A549 (cell line): ENCODE results near the gene CSF2. TPM values are rescaled to one million over a fixed set of nuclear protein-coding genes. Genes with fewer than 3 reads are reported as not detected.

Experiments
- ATAC-seq, 2 experiments: fragments of 200-7000 bp in 1 of 2; fragments of >200 bp in 1 of 2; cut with Nextera tagmentation in 1 of 2; cut with Tn5 transposase in 1 of 2; 3 replicates each; pipeline versions ENCODE4 v1.8.0 to v1.9.1; 2018 to 2020; ENCODE audit warnings: mild to moderate bottlenecking in 1 of 2, moderate library complexity in 1 of 2
- CTCF ChIA-PET: fragments of 300-600 bp; sonication (Branson Sonifier 250); formaldehyde crosslinking; extraction: SDS; loops from one replicate; lab custom pipeline; 2021; ENCODE audit warnings: antibody characterized with exemption, inconsistent platforms; lab: Yijun Ruan, JAX
- POLR2A ChIA-PET: fragments of 350-600 bp; formaldehyde crosslinking; extraction: SDS; loops from one replicate; lab custom pipeline; 2021; ENCODE audit warnings: antibody characterized with exemption, inconsistent platforms; lab: Yijun Ruan, JAX
- DNase-seq, 2 experiments: peaks; one replicate each; pipeline versions ENCODE4 v3.0.0 to v3.0.0-alpha.2; 2011 to 2016; ENCODE audit warnings: low read depth in 1 of 2, low spot score in 1 of 2
- FAIRE-seq: peaks from 2 replicates; lab custom pipeline; 2011; peaks lifted over from hg19 to GRCh38; lab: Jason Lieb, UNC
- H3K27ac ChIP-seq, 2 experiments: fragments of >200 bp; sonication (Bioruptor Twin); formaldehyde crosslinking; 3 replicates each; pipeline ENCODE4 v1.5.1; 2016 to 2017
- H3K4me1 ChIP-seq: fragments of >200 bp; sonication (Bioruptor Twin); formaldehyde crosslinking; 3 replicates; pipeline ENCODE4 v1.6.1; 2016
- H3K4me2 ChIP-seq: fragments of >200 bp; sonication (Bioruptor Twin); formaldehyde crosslinking; 3 replicates; pipeline ENCODE4 v1.6.1; 2016
- H3K4me3 ChIP-seq: fragments of >200 bp; sonication (Bioruptor Twin); formaldehyde crosslinking; 3 replicates; pipeline ENCODE4 v1.5.1; 2016
- H3K9me3 ChIP-seq: fragments of >200 bp; sonication (Bioruptor Twin); formaldehyde crosslinking; 3 replicates; pipeline ENCODE4 v1.6.1; 2016
- ATOH8 ChIP-seq: fragments of 250-450 bp; sonication (Bioruptor Pico); IDR thresholded peaks from 2 replicates; pipeline ENCODE4 v1.5.0; 2020; ENCODE audit warnings: low read depth, mild to moderate bottlenecking, moderate library complexity
- CBX8 ChIP-seq: fragments of 200-600 bp; sonication (generic); IDR thresholded peaks from 2 replicates; pipeline ENCODE4 v1.6.1; 2016
- EHF ChIP-seq: fragments of 250-450 bp; sonication (Bioruptor Pico); IDR thresholded peaks from 2 replicates; pipeline ENCODE4 v1.5.0; 2020; ENCODE audit warnings: mild to moderate bottlenecking
- EP300 ChIP-seq, 2 experiments: fragments of >200 bp; sonication (Bioruptor Twin); formaldehyde crosslinking; IDR thresholded peaks; 2 replicates in 1 of 2; 3 replicates in 1 of 2; pipeline ENCODE4 v1.6.1; 2016 to 2017
- ESRRA ChIP-seq: fragments of 150-350 bp; IDR thresholded peaks from 2 replicates; pipeline ENCODE4 v1.6.1; 2014; ENCODE audit warnings: mild to moderate bottlenecking, low read length, borderline replicate concordance
- FOSB ChIP-seq: fragments of 250-450 bp; sonication (Bioruptor Pico); IDR thresholded peaks from 2 replicates; pipeline ENCODE4 v1.5.0; 2020; ENCODE audit warnings: mild to moderate bottlenecking, moderate library complexity
- FOSL2 ChIP-seq, 2 experiments: fragments of 450-650 bp in 1 of 2; fragments of >200 bp in 1 of 2; sonication (Bioruptor Twin) in 1 of 2; formaldehyde crosslinking; IDR thresholded peaks; 2 replicates each; pipeline versions ENCODE4 v1.5.0 to v1.6.1; 2016 to 2020; ENCODE audit warnings: mild to moderate bottlenecking in 1 of 2, moderate library complexity in 1 of 2
- FOXS1 ChIP-seq: fragments of 250-450 bp; sonication (Bioruptor Pico); IDR thresholded peaks from 2 replicates; pipeline ENCODE4 v1.5.0; 2020; ENCODE audit warnings: mild to moderate bottlenecking, moderate library complexity
- GATA3 ChIP-seq: IDR thresholded peaks from 2 replicates; pipeline ENCODE4 v1.6.1; 2012; ENCODE audit warnings: borderline replicate concordance
- HOXA7 ChIP-seq: fragments of 250-450 bp; sonication (Bioruptor Pico); IDR thresholded peaks from 2 replicates; pipeline ENCODE4 v1.5.0; 2020; ENCODE audit warnings: mild to moderate bottlenecking, moderate library complexity
- HOXB5 ChIP-seq: fragments of 250-450 bp; sonication (Bioruptor Pico); IDR thresholded peaks from 2 replicates; pipeline ENCODE4 v1.5.0; 2020; ENCODE audit warnings: mild to moderate bottlenecking, moderate library complexity
- KDM5A ChIP-seq: fragments of 200-600 bp; sonication (generic); IDR thresholded peaks from 2 replicates; pipeline ENCODE4 v1.6.1; 2016; ENCODE audit warnings: antibody characterized with exemption, mild to moderate bottlenecking
- NR3C1 ChIP-seq: fragments of >200 bp; sonication (Bioruptor Twin); formaldehyde crosslinking; IDR thresholded peaks from 3 replicates; pipeline ENCODE4 v1.6.1; 2017
- POLR2A ChIP-seq: IDR thresholded peaks from 2 replicates; pipeline ENCODE4 v1.6.1; 2012; ENCODE audit warnings: mild to moderate bottlenecking, low read length
- RNF2 ChIP-seq: fragments of 200-600 bp; sonication (generic); IDR thresholded peaks from 2 replicates; pipeline ENCODE4 v1.6.1; 2016; ENCODE audit warnings: low read depth, mild to moderate bottlenecking, antibody characterized with exemption, moderate library complexity, borderline replicate concordance
- SMC3 ChIP-seq: fragments of >200 bp; sonication (Bioruptor Twin); formaldehyde crosslinking; IDR thresholded peaks from 3 replicates; pipeline ENCODE4 v1.6.1; 2018; ENCODE audit warnings: inconsistent platforms
- ZC3H11A ChIP-seq: fragments of 450-650 bp; IDR thresholded peaks from 2 replicates; pipeline ENCODE4 v1.6.1; 2014; ENCODE audit warnings: antibody characterized with exemption, mild to moderate bottlenecking
- ZFP36 ChIP-seq: fragments of 450-650 bp; IDR thresholded peaks from 2 replicates; pipeline ENCODE4 v1.6.1; 2014; ENCODE audit warnings: borderline replicate concordance; ENCODE audit not compliant: partially characterized antibody
- ZNF302 ChIP-seq: fragments of 250-450 bp; sonication (Bioruptor Pico); IDR thresholded peaks from 2 replicates; pipeline ENCODE4 v1.9.0; 2021; ENCODE audit warnings: inconsistent platforms, mild to moderate bottlenecking, moderate library complexity
- WGBS: methylation state at CpG from one replicate; pipeline ENCODE4 v1.1.6; 2017; ENCODE audit errors: missing lambda C conversion rate; 5-methylcytosine and 5-hydroxymethylcytosine counted together
- polyA plus RNA-seq, 4 experiments: library from polyadenylated mRNA; depleted of rRNA in 3 of 4; stranded (reverse); fragments of >200 nt; fragmentation: RNase III in 1 of 4; extraction: RNeasy Plus Mini Kit Qiagen cat#74134 plus additional on column Dnase treatment in 1 of 4; gene quantifications; 2 replicates in 3 of 4; 3 replicates in 1 of 4; pipeline ENCODE4 v1.2.3, GENCODE V29; 2011 to 2017
- TF ChIP-seq, protein P1 (sequence below): fragments of >200 bp; sonication (Bioruptor Twin); formaldehyde crosslinking; IDR thresholded peaks from 3 replicates; pipeline ENCODE4 v1.5.1; 2016
- TF ChIP-seq, protein P2 (sequence below): fragments of 450-650 bp; IDR thresholded peaks from 2 replicates; pipeline ENCODE4 v1.6.1; 2014; ENCODE audit warnings: antibody characterized with exemption

Gene CSF2
- polyA plus RNA-seq, 2 of the 4 experiments (the other 2 are of a cell fraction), result not detected

- H3K4me2 ChIP-seq, result no peak overlapping the region
- 79% methylated on average over 13 of the region's 13 CpGs for WGBS
- no peak overlapping the region for H3K4me3 ChIP-seq
- TF ChIP-seq ZC3H11A, result no peak
- TF ChIP-seq EHF (CRISPR knock-in tag), result no peak
- TF ChIP-seq, all 56 proteins: peak for 0
- ChIA-PET CTCF (interaction anchor here (1.9 to 8.1 kb wide), 2 partner anchors 8 to 12 kb away, joined by 5 to 86 read pairs; partner anchors contain the start of gene IL3), POLR2A (no interaction called here)
- DNase-seq, result no peak
- FAIRE-seq, result no peak
- peaks cover 11% of the 10 kb centered on the region; the same call in 2 of the 3 replicates for H3K4me1 ChIP-seq
- H3K27ac ChIP-seq, result no peak overlapping the region
- no peak for ATAC-seq
- no peaks in the 10 kb centered on the region for H3K9me3 ChIP-seq
These were observed 2.9 kb upstream of the CSF2 start for GRCh38 chr5:132070460-132071337.

DNA sequence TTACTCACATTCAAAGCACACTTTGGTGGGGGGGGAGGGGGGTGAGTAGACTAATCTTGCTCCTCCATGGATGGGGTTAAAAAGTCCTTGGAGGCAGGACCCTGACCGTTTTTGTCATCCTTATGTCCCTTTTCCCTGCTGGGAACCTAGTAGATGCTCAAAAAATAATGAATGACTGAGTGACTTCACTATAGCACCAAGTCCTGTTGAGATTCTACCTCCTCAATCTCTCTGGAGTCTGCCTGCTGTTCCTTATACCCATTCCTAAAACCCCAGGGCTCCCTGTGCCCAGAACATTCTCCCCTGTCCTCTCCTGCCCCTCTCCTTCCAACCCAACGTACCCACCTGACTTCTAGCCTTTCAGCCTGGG lies 2.3 kb upstream of the CSF2 start:
- FAIRE-seq, result no peak
- TF ChIP-seq FOXS1 (CRISPR knock-in tag) (no peak), HOXB5 (CRISPR knock-in tag) (no peak), ZNF302 (no peak), FOSL2 (IDR thresholded peaks at IDR 0.05) (no peak), FOSL2 (CRISPR knock-in tag; IDR thresholded peaks at IDR 0.05) (no peak), POLR2A (no peak), EHF (CRISPR knock-in tag) (no peak), SMC3 (no peak), KDM5A (no peak), CBX8 (no peak), ZFP36 (no peak), ATOH8 (CRISPR knock-in tag) (no peak), GATA3 (no peak), NR3C1 (no peak), FOSB (CRISPR knock-in tag) (no peak), ESRRA (no peak), RNF2 (no peak)
- TF ChIP-seq, protein P1, sequence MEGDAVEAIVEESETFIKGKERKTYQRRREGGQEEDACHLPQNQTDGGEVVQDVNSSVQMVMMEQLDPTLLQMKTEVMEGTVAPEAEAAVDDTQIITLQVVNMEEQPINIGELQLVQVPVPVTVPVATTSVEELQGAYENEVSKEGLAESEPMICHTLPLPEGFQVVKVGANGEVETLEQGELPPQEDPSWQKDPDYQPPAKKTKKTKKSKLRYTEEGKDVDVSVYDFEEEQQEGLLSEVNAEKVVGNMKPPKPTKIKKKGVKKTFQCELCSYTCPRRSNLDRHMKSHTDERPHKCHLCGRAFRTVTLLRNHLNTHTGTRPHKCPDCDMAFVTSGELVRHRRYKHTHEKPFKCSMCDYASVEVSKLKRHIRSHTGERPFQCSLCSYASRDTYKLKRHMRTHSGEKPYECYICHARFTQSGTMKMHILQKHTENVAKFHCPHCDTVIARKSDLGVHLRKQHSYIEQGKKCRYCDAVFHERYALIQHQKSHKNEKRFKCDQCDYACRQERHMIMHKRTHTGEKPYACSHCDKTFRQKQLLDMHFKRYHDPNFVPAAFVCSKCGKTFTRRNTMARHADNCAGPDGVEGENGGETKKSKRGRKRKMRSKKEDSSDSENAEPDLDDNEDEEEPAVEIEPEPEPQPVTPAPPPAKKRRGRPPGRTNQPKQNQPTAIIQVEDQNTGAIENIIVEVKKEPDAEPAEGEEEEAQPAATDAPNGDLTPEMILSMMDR, result no peak

GRCh38 chr5:132072070-132072469 lies 1.5 kb upstream of the CSF2 start:
- ChIA-PET POLR2A (no interaction called here), CTCF (interaction anchor here (0.8 to 8.1 kb wide), 7 partner anchors 9 to 118 kb away, joined by 3 to 86 read pairs (median 7); partner anchors contain the start of gene IL3)
- Histone ChIP-seq H3K27ac (no peak overlapping the region), H3K9me3 (no peaks in the 10 kb centered on the region), H3K4me2 (no peak overlapping the region), H3K4me3 (no peak overlapping the region), H3K4me1 (peaks cover 11% of the 10 kb centered on the region; the same call in 2 of the 3 replicates)
- ATAC-seq, result no peak
- TF ChIP-seq GATA3, result no peak
- TF ChIP-seq FOSL2 (IDR thresholded peaks at IDR 0.05), result no peak
- TF ChIP-seq FOSL2 (CRISPR knock-in tag; IDR thresholded peaks at IDR 0.05), result no peak
- TF ChIP-seq, protein P2, sequence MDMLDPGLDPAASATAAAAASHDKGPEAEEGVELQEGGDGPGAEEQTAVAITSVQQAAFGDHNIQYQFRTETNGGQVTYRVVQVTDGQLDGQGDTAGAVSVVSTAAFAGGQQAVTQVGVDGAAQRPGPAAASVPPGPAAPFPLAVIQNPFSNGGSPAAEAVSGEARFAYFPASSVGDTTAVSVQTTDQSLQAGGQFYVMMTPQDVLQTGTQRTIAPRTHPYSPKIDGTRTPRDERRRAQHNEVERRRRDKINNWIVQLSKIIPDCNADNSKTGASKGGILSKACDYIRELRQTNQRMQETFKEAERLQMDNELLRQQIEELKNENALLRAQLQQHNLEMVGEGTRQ, result no peak
- no peak for TF ChIP-seq FOXS1 (CRISPR knock-in tag)
- TF ChIP-seq, protein P1, result no peak
- TF ChIP-seq NR3C1, result no peak
- no peak for TF ChIP-seq ZFP36
- no peak for TF ChIP-seq EP300 (IDR thresholded peaks at IDR 0.05)
- no peak for TF ChIP-seq HOXA7 (CRISPR knock-in tag)
- TF ChIP-seq RNF2, result no peak
- 84% methylated on average over 4 of the region's 4 CpGs for WGBS
- no peak for DNase-seq
- FAIRE-seq, result no peak

More for the DNA sequence above, 2.3 kb upstream of the CSF2 start:
- peaks cover 11% of the 10 kb centered on the region; the same call in 2 of the 3 replicates for H3K4me1 ChIP-seq
- H3K4me2 ChIP-seq, result no peak overlapping the region
- CTCF ChIA-PET, result interaction anchor here (0.8 to 8.1 kb wide), 6 partner anchors 8 to 119 kb away, joined by 3 to 86 read pairs (median 6); partner anchors contain the start of gene IL3
- H3K27ac ChIP-seq, result no peak overlapping the region
- 52% methylated on average over 2 of the region's 2 CpGs for WGBS
- no peak for ATAC-seq
- POLR2A ChIA-PET, result no interaction called here
- H3K9me3 ChIP-seq, result no peaks in the 10 kb centered on the region
- H3K4me3 ChIP-seq, result no peak overlapping the region
- DNase-seq, result no peak
